ENCODE measurements around the gene TMEM253. TPM values are rescaled to one million over a fixed set of nuclear protein-coding genes. Genes with fewer than 3 reads are reported as not detected.

Gene TMEM253
- total RNA-seq, 1 experiment from 2014 or later: 0.49 TPM

- TF ChIP-seq, protein P1, sequence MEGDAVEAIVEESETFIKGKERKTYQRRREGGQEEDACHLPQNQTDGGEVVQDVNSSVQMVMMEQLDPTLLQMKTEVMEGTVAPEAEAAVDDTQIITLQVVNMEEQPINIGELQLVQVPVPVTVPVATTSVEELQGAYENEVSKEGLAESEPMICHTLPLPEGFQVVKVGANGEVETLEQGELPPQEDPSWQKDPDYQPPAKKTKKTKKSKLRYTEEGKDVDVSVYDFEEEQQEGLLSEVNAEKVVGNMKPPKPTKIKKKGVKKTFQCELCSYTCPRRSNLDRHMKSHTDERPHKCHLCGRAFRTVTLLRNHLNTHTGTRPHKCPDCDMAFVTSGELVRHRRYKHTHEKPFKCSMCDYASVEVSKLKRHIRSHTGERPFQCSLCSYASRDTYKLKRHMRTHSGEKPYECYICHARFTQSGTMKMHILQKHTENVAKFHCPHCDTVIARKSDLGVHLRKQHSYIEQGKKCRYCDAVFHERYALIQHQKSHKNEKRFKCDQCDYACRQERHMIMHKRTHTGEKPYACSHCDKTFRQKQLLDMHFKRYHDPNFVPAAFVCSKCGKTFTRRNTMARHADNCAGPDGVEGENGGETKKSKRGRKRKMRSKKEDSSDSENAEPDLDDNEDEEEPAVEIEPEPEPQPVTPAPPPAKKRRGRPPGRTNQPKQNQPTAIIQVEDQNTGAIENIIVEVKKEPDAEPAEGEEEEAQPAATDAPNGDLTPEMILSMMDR (conservative IDR thresholded peaks at IDR 0.05; ENCODE audit: low read depth, low read length): no peak
- TF ChIP-seq EZH2 (IDR thresholded peaks at IDR 0.05; ENCODE audit: borderline replicate concordance, low read depth, low read length, poor library complexity, severe bottlenecking): no peak
- no peaks in the 10 kb centered on the region for H3K4me1 ChIP-seq (ENCODE audit: insufficient read depth, low read length, poor library complexity, severe bottlenecking)
- no peak overlapping the region for H3K4me3 ChIP-seq (ENCODE audit: low read depth, low read length, poor library complexity, severe bottlenecking)
- no peaks in the 10 kb centered on the region for H3K27me3 ChIP-seq (replicated peaks; ENCODE audit: insufficient read depth, low read depth, low read length, poor library complexity)
- no peaks in the 10 kb centered on the region for H3K36me3 ChIP-seq (ENCODE audit: insufficient read depth, low read length, poor library complexity, severe bottlenecking)
- BruUV-seq (replicated peaks): no TSS peak
- H3K27ac ChIP-seq (ENCODE audit: low read depth, low read length, poor library complexity, severe bottlenecking): no peak overlapping the region
- peaks cover 11% of the 10 kb centered on the region for H3K9me3 ChIP-seq (ENCODE audit: low read depth, low read length, poor library complexity, severe bottlenecking)
- no peak for DNase-seq (ENCODE audit: low spot score)
- intact Hi-C loops (cut with micrococcal nuclease; ENCODE audit: unreplicated experiment): no loop called here
- ChIA-PET POLR2A (ENCODE audit: low non-redundant PET) (no interaction called here), CTCF (no interaction called here)
Observed at GRCh38 chr14:21145437-21145836, 44.6 kb downstream of the TMEM253 start.

GRCh38 chr14:21149641-21150367, 48.9 kb downstream of the TMEM253 start:
- POLR2A ChIA-PET (ENCODE audit: low non-redundant PET): no interaction called here
- Histone ChIP-seq H3K36me3 (ENCODE audit: insufficient read depth, low read length, poor library complexity, severe bottlenecking) (no peaks in the 10 kb centered on the region), H3K4me1 (ENCODE audit: insufficient read depth, low read length, poor library complexity, severe bottlenecking) (no peaks in the 10 kb centered on the region), H3K9me3 (ENCODE audit: low read depth, low read length, poor library complexity, severe bottlenecking) (peaks cover 11% of the 10 kb centered on the region), H3K27me3 (replicated peaks; ENCODE audit: insufficient read depth, low read depth, low read length, poor library complexity) (no peaks in the 10 kb centered on the region), H3K4me3 (ENCODE audit: low read depth, low read length, poor library complexity, severe bottlenecking) (no peak overlapping the region), H3K27ac (ENCODE audit: low read depth, low read length, poor library complexity, severe bottlenecking) (no peak overlapping the region)
- TF ChIP-seq, protein P1 (conservative IDR thresholded peaks at IDR 0.05; ENCODE audit: low read depth, low read length): no peak
- TF ChIP-seq EZH2 (IDR thresholded peaks at IDR 0.05; ENCODE audit: borderline replicate concordance, low read depth, low read length, poor library complexity, severe bottlenecking): no peak
- no TSS peak for BruUV-seq (replicated peaks)
- intact Hi-C loops (cut with micrococcal nuclease; ENCODE audit: unreplicated experiment): no loop called here
- CTCF ChIA-PET: interaction anchor here (0.6 kb wide), 1 partner anchor 574 kb away, joined by 4 read pairs; no protein-coding TSS in a partner anchor
- DNase-seq (ENCODE audit: low spot score): no peak

Other genes starting within 250 kb of the TMEM253 start
- gene RNASE3, start 209.7 kb upstream of the TMEM253 start, total RNA-seq (2021): not detected in 2 replicates
- not detected in 2 replicates for gene RNASE2, start 145.6 kb upstream of the TMEM253 start, total RNA-seq (2021)
- 95.4 and 98.4 TPM in 2 replicates for gene METTL17, start 111.1 kb upstream of the TMEM253 start, total RNA-seq (2021)
- gene SLC39A2, start 101.8 kb upstream of the TMEM253 start, total RNA-seq (2021): not detected in 2 replicates
- 8.0 and 17.1 TPM in 2 replicates for gene NDRG2, start 76.0 kb upstream of the TMEM253 start, total RNA-seq (2021)
- gene TPPP2, start 70.8 kb upstream of the TMEM253 start, total RNA-seq (2021): not detected in 2 replicates
- gene RNASE13, start 66.3 kb upstream of the TMEM253 start, total RNA-seq (2021): not detected in 2 replicates
- not detected in 2 replicates for gene RNASE7, start 58.7 kb upstream of the TMEM253 start, total RNA-seq (2021)
- not detected in 2 replicates for gene RNASE8, start 43.2 kb upstream of the TMEM253 start, total RNA-seq (2021)
- 89.6 and 94.1 TPM in 2 replicates for gene ARHGEF40, start 30.8 kb upstream of the TMEM253 start, total RNA-seq (2021)
- 78.0 and 84.6 TPM in 2 replicates for gene ZNF219, start 2.4 kb upstream of the TMEM253 start, total RNA-seq (2021)
- not detected in 2 replicates for gene OR5AU1, start 55.0 kb downstream of the TMEM253 start, total RNA-seq (2021)
- 934 and 949 TPM in 2 replicates for gene HNRNPC, start 168.4 kb downstream of the TMEM253 start, total RNA-seq (2021)
- gene RPGRIP1, start 179.0 kb downstream of the TMEM253 start, total RNA-seq (2021): 0.86 and 0.98 TPM in 2 replicates

Data from A673 (cell line).